GM21737 (cell line): Measurements from ENCODE around the gene MAPT.
"Not testable (repeated sequence)": the region's sequence is repeated elsewhere in the genome, so short reads cannot be mapped to it uniquely, and the experiment has no call there.

ENCODE experiments used
- ATAC-seq: cut with Tn5 transposase; IDR thresholded peaks from one replicate; pipeline ENCODE4 v1.9.1; 2021; ENCODE audit warnings: mild to moderate bottlenecking, moderate library complexity; ENCODE audit not compliant: unreplicated experiment

MAPT gene

DNA sequence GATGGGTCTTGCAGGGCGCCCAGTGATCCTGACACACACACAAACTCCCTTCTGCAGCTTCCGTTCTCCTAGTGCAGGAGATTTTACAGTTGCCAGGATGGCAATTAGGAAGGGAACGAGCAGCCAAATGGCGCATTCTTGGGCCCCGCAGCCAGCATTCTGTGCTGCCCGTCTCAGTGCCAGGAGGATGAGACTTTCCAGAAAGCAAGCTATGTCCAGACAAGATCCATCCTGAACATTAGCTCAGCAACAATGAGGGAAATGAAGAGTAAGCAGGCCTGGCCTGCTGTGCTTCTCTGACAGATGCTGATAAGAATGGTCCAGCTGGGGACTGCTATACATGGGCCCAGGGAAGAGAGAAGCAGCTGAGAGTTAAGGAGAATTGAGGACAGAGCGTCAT is 33.2 kb upstream of the MAPT start:
- ATAC-seq: no peak

DNA sequence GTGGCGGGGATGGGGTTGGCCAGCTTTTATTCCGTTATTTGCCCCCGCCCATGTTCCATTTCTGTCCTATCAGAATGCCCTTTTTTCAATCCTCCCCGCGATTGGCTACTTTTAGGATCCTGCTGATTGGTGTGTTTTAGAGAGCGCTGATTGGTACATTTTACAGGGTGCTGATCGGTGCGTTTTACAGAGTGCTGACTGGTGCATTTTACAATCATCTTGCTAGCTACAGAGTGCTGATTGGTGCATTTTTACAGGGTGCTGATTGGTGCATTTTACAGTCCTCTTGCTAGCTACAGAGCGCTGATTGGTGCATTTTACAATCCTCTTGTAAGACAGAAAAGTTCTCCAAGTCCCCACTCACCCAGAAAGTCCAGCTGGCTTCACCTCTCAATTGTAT is 32.2 kb upstream of the MAPT start:
- ATAC-seq: not testable (repeated sequence)

DNA sequence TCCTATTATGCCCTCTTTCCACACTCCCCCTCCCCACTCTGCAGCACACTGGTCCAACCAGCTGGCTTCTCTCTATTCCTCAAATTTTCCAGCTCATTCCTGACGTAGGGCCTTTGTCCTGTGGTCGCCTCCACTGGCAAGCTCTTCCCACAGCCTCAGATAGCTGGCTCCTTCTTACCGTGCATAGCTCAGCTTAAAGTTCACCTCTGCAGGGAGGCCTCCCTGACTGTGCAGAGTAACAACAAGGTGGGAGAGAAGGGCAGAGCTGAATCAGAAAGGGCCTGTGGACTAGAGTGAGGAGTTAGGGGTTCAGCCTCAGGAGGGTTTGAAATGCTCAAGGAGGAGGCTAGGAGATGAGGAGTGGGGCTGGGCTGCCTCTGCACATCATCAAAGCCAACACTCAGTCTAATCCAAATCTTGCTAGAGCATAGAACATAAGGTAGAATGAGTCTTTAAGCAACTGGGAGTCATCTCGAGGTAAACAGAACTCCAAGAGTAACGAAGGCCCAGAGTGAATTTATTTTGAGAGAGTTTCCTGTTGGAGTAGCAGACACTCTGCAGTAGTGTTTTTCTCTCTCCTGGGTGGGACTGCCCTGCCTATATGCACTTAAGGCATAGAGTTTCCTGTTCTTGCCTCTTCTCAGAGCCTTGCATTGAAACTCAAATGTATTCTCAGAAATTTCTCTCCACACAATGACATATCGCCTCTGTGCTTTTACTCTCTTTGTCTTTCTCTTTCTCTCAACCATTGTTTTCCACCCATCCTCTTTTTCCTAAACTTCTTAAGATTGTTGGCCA is 30.3 kb upstream of the MAPT start:
- no peak for ATAC-seq

DNA sequence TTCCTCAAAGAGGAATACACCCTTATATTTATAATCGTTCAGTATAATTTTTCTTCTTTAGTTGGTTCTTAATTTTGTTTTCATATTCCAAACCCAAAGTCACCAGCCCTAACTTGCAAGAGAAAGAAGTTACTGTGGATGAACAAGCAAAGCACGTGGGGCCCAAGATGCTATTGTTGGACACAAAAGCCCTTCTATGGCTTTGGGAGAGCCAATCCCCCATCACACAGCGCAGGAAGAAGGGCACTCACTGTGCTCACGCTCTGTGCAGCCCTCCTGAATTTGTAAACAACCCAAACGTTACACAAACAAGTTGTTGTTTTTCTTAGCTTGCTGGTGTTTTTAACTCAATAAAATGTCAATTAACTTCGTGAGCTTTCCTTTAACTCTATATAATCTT is 27.2 kb upstream of the MAPT start:
- ATAC-seq: no peak

GRCh38 chr17:45867702-45868101 is 26.7 kb upstream of the MAPT start:
- ATAC-seq: no peak

DNA sequence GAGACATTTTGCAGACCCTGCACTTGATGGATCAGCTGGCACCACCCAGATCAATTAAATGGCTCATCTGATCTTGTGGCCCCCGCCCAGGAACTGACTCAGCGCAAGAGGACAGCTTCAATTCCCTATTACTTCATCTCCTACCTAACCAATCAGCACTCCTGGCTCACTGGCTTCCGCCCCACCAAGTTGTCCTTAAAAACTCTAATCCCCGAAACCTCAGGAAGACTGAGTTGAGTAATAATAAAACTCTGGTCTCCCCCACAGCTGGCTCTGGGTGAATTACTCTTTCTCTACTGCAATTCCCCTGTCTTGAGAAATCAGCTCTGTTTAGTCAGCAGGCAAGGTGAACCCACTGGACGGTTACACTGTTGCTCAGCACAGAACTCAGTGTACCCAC is 26.1 kb upstream of the MAPT start:
- ATAC-seq: no peak

GRCh38 chr17:45869676-45870341 is 24.5 kb upstream of the MAPT start:
- ATAC-seq: no peak

DNA sequence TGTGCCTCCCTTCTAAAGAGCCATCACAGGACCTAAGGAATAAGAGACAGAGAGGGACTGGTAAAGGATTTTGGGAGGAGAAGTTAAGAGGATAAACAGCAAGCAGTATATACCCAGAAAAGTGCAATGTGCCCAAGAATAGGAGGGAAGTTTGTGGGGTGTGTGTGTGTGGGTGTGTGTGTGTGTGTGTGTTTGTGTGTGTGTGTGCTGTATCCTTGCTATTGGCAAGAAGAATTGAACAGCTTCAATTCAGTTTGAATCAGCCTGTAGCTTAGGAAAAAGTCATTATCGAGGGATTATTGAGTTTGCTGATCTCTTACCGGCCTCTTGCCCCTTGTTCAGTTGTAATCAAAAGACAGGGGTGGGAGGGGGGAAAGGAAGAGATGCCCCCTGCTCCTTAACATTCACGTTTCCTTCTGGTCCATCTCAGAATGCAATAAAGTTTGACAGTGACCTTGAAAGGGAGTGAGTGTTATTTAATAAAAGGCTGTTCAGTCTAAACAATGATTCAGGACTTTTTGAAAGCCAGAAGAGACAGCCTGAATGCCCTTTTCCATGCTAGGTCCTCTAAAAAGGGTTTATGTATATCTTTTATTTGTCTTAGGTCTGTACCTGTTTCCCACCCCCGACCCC is 23.9 kb upstream of the MAPT start:
- no peak for ATAC-seq

DNA sequence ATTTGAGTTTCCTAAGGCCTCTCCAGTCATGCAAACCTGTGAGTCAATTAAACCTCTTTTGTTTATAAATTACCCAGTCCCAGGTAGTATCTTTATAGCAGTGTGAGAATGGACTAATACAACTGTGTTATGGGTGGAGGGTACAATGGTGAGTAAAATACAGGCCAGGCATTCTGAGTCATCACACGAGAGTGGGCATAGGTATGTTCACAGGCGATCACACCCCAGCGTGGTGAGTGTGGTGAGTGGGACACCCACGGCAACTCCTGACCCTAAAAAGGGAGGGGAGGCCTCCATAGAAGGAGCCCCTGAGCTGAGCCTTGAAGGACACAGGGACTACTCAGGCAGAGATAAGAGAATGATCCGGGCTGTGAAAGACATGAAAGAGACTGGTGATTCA is 22.6 kb upstream of the MAPT start:
- ATAC-seq: no peak

- no peak for ATAC-seq
These were observed 20.6 kb upstream of the MAPT start for GRCh38 chr17:45873728-45874127.

DNA sequence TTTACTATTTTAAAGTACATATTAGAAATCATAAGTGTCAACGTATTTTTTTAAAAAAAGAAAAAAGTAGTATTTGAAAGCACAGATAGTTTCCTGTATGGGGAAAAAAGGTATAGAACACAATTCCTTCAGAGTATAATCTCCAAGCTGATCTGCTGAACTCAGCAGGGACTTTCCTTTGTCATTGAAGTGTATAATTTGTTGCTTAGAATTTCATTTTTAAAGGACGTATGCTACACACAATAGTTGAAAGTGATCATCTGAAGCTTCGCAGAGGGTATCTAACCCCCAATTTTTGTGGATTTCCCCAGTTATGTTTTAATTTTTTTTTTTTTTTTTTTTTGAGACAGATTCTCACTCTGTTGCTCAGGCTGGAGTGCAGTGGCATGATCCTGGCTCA is 20.2 kb upstream of the MAPT start:
- no peak for ATAC-seq

DNA sequence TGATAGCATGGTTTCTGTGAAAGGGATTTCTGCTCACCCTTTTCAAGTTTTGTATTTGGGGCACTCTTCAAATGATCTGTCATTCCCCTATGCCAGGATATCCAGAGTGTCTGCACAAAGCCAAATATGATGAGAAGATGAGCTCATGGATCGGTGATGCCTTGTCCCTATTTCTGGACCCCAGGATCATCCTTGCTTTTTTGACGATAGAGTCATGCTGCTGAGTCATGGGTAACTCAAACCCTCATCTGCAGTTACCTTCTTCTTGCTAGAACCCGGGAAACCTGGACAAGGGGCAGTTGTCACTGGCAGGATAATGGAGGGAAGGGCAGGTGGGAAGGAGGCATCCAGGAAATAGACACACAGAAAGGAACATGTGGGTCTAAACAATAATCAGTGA is 17.8 kb upstream of the MAPT start:
- ATAC-seq: no peak

DNA sequence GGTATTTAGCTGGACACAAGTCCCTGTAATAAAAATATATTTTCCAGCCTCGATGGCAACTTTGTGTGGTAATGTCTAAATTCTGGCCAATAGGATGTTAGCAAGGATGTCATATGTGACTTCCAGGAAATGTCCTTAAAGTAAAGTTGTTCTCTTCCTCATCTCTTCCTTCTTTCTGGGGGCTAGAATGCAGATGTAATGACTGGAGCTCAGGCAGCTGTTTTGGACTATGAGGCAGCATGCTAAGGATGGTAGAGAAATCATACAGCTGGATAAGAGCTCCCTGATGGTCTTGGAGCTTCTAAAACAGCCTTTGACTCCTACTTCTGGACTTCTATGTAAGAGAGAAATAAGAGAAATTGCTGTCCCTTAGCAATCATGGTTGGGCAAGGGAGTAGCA is 16.9 kb upstream of the MAPT start:
- no peak for ATAC-seq

- no peak for ATAC-seq
These were observed 11.3 kb upstream of the MAPT start for GRCh38 chr17:45883063-45883462.

- no peak for ATAC-seq
These were observed 7.5 kb upstream of the MAPT start for GRCh38 chr17:45886852-45887251.

DNA sequence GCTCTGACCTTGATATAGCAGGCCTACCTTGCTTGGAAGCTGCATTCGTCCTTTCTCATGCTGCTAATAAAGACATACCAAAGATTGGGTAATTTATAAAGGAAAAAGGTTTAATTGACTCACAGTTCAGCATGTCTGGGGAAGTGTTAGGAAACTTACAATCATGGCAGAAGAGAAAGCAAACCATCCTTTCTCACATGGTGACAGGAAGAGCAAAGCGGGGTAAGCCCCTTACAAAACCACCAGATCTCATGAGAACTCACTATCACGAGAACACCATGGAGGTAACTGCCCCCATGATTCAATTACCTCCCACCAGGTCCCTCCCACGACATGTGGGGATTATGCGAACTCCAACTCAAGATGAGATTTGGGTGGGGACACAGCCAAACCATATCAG is 6.0 kb upstream of the MAPT start:
- no peak for ATAC-seq

DNA sequence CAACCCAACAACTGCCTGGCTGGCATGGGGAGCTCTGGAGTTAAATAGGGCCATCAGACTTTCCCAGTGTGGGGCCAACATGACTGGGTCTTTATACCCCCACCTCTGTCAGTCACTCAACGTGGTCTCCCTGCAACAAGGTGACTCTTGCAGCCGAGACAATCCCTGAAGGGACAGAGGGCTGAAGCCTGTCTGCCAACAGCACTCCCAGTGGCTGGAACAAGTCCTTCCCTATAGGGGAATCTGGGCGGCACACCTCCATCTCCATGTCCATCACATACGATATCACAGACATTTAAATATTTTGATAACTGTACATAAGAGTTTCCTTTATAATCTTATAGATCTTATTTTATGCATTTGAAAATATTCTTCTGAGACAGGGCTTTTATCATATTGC is 4.8 kb upstream of the MAPT start:
- no peak for ATAC-seq

DNA sequence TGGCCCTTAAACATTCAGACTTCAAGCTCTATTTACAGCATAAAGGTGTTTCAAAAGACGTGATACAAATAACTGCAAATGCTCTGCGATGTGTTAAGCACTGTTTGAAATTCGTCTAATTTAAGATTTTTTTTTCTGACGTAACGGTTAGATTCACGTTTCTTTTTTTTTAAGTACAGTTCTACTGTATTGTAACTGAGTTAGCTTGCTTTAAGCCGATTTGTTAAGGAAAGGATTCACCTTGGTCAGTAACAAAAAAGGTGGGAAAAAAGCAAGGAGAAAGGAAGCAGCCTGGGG is 681 bp upstream of the MAPT start:
- no peak for ATAC-seq

GRCh38 chr17:45895304-45895968 is 1.1 kb downstream of the MAPT start:
- no peak for ATAC-seq

GRCh38 chr17:45895969-45896785 is 1.8 kb downstream of the MAPT start:
- ATAC-seq: no peak
